HUES6 (cell line): ENCODE results near the gene TEX30.

Source experiments
- H3K27ac ChIP-seq: 2 replicates; pipeline ENCODE4 v1.7.0; 2013; ENCODE audit warnings: low read depth, mild to moderate bottlenecking, low read length, inconsistent platforms
- H3K27me3 ChIP-seq: 2 replicates; pipeline ENCODE4 v1.6.1; 2013; ENCODE audit warnings: low read length; ENCODE audit not compliant: control insufficient read depth, insufficient read depth
- H3K36me3 ChIP-seq: 2 replicates; pipeline ENCODE4 v1.6.1; 2013; ENCODE audit warnings: low read length; ENCODE audit not compliant: control insufficient read depth, insufficient read depth
- H3K4me1 ChIP-seq: 2 replicates; pipeline ENCODE4 v1.6.1; 2013; ENCODE audit warnings: low read length; ENCODE audit not compliant: control insufficient read depth, insufficient read depth
- H3K4me3 ChIP-seq: 2 replicates; pipeline ENCODE4 v1.5.1; 2013; ENCODE audit warnings: low read depth, low read length
- H3K9ac ChIP-seq: one replicate; pipeline ENCODE4 v1.6.1; 2013; ENCODE audit warnings: mild to moderate bottlenecking, low read length
- H3K9me3 ChIP-seq: 2 replicates; pipeline ENCODE4 v1.6.1; 2013; ENCODE audit warnings: low read depth, low read length; ENCODE audit not compliant: control insufficient read depth, insufficient read depth

TEX30 gene

GRCh38 chr13:102718746-102719145 lies 54.8 kb downstream of the TEX30 start:
- Histone ChIP-seq H3K27ac (no peak overlapping the region), H3K9ac (no peak overlapping the region), H3K36me3 (no peaks in the 10 kb centered on the region), H3K4me3 (no peak overlapping the region), H3K27me3 (no peaks in the 10 kb centered on the region), H3K4me1 (no peaks in the 10 kb centered on the region), H3K9me3 (no peaks in the 10 kb centered on the region)
